ENCODE measurements around the gene ABHD12. TPM values are rescaled to one million over a fixed set of nuclear protein-coding genes. Genes with fewer than 3 reads are reported as not detected.

The ABHD12 gene
- total RNA-seq, 1 donor from 2014 or later = 58.0 TPM

- Mint-ChIP-seq H3K4me3 (no peak overlapping the region), H3K27me3 (ENCODE audit: low read depth) (peaks cover 1% of the 10 kb centered on the region), H3K36me3 (no peaks in the 10 kb centered on the region), H3K9me3 (no peaks in the 10 kb centered on the region), H3K27ac (no peak overlapping the region), H3K4me1 (peaks cover 25% of the 10 kb centered on the region)
- no peak for DNase-seq (ENCODE audit: low spot score in 2 of 2, unreplicated experiment in 2 of 2)
- TF ChIP-seq, protein P1, sequence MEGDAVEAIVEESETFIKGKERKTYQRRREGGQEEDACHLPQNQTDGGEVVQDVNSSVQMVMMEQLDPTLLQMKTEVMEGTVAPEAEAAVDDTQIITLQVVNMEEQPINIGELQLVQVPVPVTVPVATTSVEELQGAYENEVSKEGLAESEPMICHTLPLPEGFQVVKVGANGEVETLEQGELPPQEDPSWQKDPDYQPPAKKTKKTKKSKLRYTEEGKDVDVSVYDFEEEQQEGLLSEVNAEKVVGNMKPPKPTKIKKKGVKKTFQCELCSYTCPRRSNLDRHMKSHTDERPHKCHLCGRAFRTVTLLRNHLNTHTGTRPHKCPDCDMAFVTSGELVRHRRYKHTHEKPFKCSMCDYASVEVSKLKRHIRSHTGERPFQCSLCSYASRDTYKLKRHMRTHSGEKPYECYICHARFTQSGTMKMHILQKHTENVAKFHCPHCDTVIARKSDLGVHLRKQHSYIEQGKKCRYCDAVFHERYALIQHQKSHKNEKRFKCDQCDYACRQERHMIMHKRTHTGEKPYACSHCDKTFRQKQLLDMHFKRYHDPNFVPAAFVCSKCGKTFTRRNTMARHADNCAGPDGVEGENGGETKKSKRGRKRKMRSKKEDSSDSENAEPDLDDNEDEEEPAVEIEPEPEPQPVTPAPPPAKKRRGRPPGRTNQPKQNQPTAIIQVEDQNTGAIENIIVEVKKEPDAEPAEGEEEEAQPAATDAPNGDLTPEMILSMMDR (IDR thresholded peaks at IDR 0.05; ENCODE audit: unreplicated experiment) = no peak
Observed at GRCh38 chr20:25252230-25252651, 138.4 kb downstream of the ABHD12 start.

DNA sequence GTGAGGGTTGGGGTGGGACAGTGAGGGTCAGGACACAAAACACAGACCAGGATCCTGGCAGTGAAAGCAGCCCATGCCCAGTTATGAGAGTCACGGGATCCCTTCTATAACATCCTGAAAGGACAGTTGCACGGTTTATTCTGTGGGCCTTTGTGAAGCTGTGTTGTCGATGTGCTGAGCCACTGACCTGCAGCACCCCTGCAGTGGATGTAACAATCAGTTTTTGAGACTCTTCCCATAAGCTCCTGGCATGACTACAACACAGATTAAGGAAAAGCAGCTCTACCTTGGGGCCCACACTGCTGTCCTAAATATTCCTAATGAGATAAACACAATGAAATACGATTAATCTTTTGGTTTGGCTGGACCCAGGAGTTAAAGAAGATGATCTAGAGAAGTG lies 139.1 kb downstream of the ABHD12 start:
- Mint-ChIP-seq H3K4me3 (no peak overlapping the region), H3K27ac (no peak overlapping the region), H3K36me3 (no peaks in the 10 kb centered on the region), H3K27me3 (ENCODE audit: low read depth) (peaks cover 8% of the 10 kb centered on the region), H3K9me3 (no peaks in the 10 kb centered on the region), H3K4me1 (peaks cover 25% of the 10 kb centered on the region)
- no peak for DNase-seq (ENCODE audit: low spot score in 2 of 2, unreplicated experiment in 2 of 2)
- TF ChIP-seq, protein P1 (IDR thresholded peaks at IDR 0.05; ENCODE audit: unreplicated experiment) = no peak

GRCh38 chr20:25251019-25251418 lies 139.6 kb downstream of the ABHD12 start:
- DNase-seq (ENCODE audit: low spot score in 2 of 2, unreplicated experiment in 2 of 2) = no peak
- TF ChIP-seq, protein P1 (IDR thresholded peaks at IDR 0.05; ENCODE audit: unreplicated experiment) = no peak
- no peak overlapping the region for H3K4me3 Mint-ChIP-seq
- H3K27me3 Mint-ChIP-seq (ENCODE audit: low read depth) = peaks cover 8% of the 10 kb centered on the region
- peaks cover 25% of the 10 kb centered on the region for H3K4me1 Mint-ChIP-seq
- no peaks in the 10 kb centered on the region for H3K9me3 Mint-ChIP-seq
- no peak overlapping the region for H3K27ac Mint-ChIP-seq
- H3K36me3 Mint-ChIP-seq = no peaks in the 10 kb centered on the region

DNA sequence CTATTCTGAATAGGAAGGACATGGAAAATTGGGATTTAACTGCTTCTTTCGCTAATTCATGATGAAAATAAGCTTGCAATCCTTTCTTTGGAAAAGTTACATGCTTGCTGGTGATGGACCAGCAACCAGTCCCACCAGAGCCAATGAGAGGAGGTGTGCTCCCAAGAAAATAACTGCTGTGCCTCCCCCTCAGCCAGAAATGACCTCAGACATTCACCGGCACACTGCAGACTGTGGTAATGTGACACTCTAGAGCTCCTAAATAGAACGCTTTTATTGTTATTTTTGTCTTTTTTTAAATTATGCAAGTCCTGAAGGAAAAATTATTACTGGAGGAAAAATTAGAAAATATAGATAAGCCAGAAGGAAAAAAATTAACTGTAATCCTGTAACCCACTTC lies 140.1 kb downstream of the ABHD12 start:
- H3K27ac Mint-ChIP-seq = no peak overlapping the region
- peaks cover 8% of the 10 kb centered on the region for H3K27me3 Mint-ChIP-seq (ENCODE audit: low read depth)
- DNase-seq (ENCODE audit: low spot score in 2 of 2, unreplicated experiment in 2 of 2) = no peak
- TF ChIP-seq, protein P1 (IDR thresholded peaks at IDR 0.05; ENCODE audit: unreplicated experiment) = no peak
- no peaks in the 10 kb centered on the region for H3K9me3 Mint-ChIP-seq
- H3K4me1 Mint-ChIP-seq = peaks cover 25% of the 10 kb centered on the region
- H3K36me3 Mint-ChIP-seq = no peaks in the 10 kb centered on the region
- H3K4me3 Mint-ChIP-seq = no peak overlapping the region

Other genes with a start within 250 kb of the ABHD12 start
- gene ENTPD6, start 195.1 kb downstream of the ABHD12 start, total RNA-seq = 59.3 to 68.6 TPM (median 67.8 TPM) in 3 replicates
- gene PYGB, start 142.8 kb downstream of the ABHD12 start, total RNA-seq = 46.6 to 48.0 TPM (median 47.4 TPM) in 3 replicates
- 13.7 to 15.5 TPM (median 13.7 TPM) in 3 replicates for gene GINS1, start 16.8 kb upstream of the ABHD12 start, total RNA-seq
- gene NINL, start 194.7 kb upstream of the ABHD12 start, total RNA-seq = 79.4 to 85.9 TPM (median 83.5 TPM) in 3 replicates
- gene NANP, start 233.2 kb upstream of the ABHD12 start, total RNA-seq = 6.3 to 6.7 TPM (median 6.5 TPM) in 3 replicates

All from mesothelial cell of epicardium (in vitro differentiated cells).